ENCODE measurements around the gene BCLAF1. TPM values are rescaled to one million over a fixed set of nuclear protein-coding genes. Genes with fewer than 3 reads are reported as not detected.

Gene BCLAF1, protein sequence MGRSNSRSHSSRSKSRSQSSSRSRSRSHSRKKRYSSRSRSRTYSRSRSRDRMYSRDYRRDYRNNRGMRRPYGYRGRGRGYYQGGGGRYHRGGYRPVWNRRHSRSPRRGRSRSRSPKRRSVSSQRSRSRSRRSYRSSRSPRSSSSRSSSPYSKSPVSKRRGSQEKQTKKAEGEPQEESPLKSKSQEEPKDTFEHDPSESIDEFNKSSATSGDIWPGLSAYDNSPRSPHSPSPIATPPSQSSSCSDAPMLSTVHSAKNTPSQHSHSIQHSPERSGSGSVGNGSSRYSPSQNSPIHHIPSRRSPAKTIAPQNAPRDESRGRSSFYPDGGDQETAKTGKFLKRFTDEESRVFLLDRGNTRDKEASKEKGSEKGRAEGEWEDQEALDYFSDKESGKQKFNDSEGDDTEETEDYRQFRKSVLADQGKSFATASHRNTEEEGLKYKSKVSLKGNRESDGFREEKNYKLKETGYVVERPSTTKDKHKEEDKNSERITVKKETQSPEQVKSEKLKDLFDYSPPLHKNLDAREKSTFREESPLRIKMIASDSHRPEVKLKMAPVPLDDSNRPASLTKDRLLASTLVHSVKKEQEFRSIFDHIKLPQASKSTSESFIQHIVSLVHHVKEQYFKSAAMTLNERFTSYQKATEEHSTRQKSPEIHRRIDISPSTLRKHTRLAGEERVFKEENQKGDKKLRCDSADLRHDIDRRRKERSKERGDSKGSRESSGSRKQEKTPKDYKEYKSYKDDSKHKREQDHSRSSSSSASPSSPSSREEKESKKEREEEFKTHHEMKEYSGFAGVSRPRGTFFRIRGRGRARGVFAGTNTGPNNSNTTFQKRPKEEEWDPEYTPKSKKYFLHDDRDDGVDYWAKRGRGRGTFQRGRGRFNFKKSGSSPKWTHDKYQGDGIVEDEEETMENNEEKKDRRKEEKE
- 100 to 1,000 TPM in 3 of 4 donors, 10 to 100 TPM in 1; 85.0 to 177 (median 104) TPM for total RNA-seq

DNA sequence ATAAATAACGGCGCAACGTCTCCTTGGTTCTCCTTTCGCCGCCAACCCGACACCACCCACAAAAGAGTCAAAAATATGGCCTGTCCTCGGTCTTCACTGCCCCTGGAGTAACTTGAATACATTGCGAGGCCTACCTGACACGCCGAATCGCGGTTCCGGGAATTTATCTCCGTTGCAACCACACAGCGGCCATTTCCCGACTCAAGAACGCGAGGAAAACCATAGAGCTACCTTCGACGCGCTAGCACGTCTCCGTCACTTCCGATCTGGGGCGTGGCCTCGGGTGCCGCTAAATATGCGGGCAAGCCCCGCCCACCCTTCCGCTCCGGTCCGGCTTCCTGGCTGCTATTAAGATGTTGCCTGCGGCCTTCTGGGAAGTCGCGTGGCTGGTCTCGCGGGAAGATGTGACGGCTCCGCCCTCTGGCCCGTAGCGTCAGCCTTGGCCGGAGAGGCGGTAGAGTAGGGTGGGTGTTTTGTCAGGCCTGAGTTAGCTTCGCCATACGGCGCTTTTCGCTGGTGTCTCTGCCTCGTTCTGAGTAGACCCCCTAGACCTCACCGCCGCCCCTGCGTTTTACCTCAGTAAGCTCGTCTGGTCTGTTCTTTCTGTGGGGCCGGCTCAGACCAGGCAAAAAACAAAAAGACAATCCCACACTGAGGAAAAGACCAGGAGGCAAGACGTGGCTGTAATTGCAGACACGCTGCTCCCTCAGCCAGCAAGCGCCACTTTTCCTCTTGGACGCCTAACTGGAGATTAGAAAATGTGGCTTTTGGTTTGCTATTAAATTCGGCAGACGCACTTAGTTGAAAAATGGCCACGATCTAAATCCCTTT, at the start of gene BCLAF1:
BCLAF1 (minus strand) TSS at position 268 of the 831 bp plus-strand sequence. CDS start 9,980 bp downstream, outside the sequence.
- H3K4me3 ChIP-seq (ENCODE audit: low read depth, poor library complexity, severe bottlenecking): peak within 1 kb of the TSS; percentile 98
- TF ChIP-seq, protein P1, sequence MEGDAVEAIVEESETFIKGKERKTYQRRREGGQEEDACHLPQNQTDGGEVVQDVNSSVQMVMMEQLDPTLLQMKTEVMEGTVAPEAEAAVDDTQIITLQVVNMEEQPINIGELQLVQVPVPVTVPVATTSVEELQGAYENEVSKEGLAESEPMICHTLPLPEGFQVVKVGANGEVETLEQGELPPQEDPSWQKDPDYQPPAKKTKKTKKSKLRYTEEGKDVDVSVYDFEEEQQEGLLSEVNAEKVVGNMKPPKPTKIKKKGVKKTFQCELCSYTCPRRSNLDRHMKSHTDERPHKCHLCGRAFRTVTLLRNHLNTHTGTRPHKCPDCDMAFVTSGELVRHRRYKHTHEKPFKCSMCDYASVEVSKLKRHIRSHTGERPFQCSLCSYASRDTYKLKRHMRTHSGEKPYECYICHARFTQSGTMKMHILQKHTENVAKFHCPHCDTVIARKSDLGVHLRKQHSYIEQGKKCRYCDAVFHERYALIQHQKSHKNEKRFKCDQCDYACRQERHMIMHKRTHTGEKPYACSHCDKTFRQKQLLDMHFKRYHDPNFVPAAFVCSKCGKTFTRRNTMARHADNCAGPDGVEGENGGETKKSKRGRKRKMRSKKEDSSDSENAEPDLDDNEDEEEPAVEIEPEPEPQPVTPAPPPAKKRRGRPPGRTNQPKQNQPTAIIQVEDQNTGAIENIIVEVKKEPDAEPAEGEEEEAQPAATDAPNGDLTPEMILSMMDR (IDR thresholded peaks at IDR 0.05): no peak
- TF ChIP-seq POLR2A (IDR thresholded peaks at IDR 0.05): peak in 1 of 2 donors; percentile 97
- 0 to 1% methylated on average over 54 to 60 of the region's 60 CpGs for WGBS, 2 donors
- peak; percentile 99 to 100 for DNase-seq (ENCODE audit: low spot score in 2 of 2)
- intact Hi-C loops (cut with DNase I; ENCODE audit: low total_unique reads): no loop called here

DNA sequence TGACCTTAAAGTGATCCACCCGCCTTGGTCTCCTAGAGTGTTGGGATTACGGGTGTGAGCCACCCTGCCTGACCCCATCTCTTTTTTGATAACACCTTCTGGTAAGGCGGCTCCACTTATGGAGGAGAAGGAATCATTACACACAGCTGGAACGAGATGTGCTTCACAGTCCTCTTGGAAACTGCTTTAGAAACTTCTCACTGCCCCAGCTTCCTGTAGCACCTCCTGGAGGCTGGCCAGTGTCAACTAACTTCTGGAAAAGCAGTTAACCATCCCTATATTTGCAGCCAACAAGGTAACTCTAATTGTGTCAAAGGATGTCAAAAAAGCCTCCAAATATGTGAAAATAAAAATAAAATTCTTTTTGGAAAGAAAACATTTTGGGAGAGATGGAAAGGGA, 48.8 kb upstream of the BCLAF1 start:
- H3K4me3 ChIP-seq (ENCODE audit: low read depth, poor library complexity, severe bottlenecking): no peak overlapping the region
- WGBS, 2 donors: 89 to 90% methylated on average over 4 of the region's 4 CpGs
- no peak for TF ChIP-seq POLR2A (IDR thresholded peaks at IDR 0.05)
- TF ChIP-seq, protein P1 (IDR thresholded peaks at IDR 0.05): no peak
- intact Hi-C loops (cut with DNase I; ENCODE audit: low total_unique reads): no loop called here
- no peak for DNase-seq (ENCODE audit: low spot score in 2 of 2)

DNA sequence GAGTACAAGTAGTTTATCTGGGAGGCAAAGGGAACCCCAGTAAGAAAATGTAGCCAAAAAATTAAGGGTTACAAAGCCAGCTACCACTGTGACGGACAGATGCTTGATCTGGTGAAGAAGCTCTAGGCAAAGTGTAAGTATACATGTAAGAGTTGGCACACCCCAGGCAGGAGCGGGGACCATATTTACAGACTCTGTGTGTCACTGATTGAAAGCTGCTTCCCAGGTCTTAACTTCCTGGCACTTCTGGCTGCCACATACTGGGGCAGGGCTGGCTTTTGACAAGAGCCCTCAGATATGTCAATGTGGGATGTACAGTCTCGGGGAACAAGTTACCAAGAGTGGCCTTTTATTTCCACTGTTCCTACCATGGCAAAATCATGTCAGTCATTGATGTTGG, 48.0 kb upstream of the BCLAF1 start:
- no peak overlapping the region for H3K4me3 ChIP-seq (ENCODE audit: low read depth, poor library complexity, severe bottlenecking)
- 66 to 74% methylated on average over 3 of the region's 3 CpGs for WGBS, 2 donors
- no peak for DNase-seq (ENCODE audit: low spot score in 2 of 2)
- no peak for TF ChIP-seq POLR2A (IDR thresholded peaks at IDR 0.05)
- TF ChIP-seq, protein P1 (IDR thresholded peaks at IDR 0.05): no peak
- intact Hi-C loops (cut with DNase I; ENCODE audit: low total_unique reads): no loop called here

DNA sequence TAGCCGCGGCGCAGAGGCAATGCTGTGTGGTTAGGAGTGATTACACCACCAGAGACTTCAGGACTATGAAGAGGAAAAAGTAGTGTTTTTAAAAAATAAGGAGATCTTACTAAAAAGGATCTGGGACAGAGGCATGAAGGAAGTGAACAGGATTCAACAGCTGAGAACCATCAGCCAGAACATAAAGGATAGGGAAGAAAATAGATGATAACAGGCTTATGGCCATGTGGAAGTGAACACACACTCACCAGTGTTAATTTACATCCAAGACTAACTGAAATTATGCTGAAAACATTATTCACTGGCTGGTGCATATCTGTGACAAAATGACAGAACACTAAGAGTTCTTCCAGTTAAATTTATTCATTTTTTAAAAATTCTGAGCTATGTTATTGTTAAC, 47.5 kb upstream of the BCLAF1 start:
- 61 to 79% methylated on average over 3 of the region's 3 CpGs for WGBS, 2 donors
- DNase-seq (ENCODE audit: low spot score in 2 of 2): no peak
- H3K4me3 ChIP-seq (ENCODE audit: low read depth, poor library complexity, severe bottlenecking): no peak overlapping the region
- TF ChIP-seq, protein P1 (IDR thresholded peaks at IDR 0.05): no peak
- no peak for TF ChIP-seq POLR2A (IDR thresholded peaks at IDR 0.05)
- intact Hi-C loops (cut with DNase I; ENCODE audit: low total_unique reads): no loop called here

DNA sequence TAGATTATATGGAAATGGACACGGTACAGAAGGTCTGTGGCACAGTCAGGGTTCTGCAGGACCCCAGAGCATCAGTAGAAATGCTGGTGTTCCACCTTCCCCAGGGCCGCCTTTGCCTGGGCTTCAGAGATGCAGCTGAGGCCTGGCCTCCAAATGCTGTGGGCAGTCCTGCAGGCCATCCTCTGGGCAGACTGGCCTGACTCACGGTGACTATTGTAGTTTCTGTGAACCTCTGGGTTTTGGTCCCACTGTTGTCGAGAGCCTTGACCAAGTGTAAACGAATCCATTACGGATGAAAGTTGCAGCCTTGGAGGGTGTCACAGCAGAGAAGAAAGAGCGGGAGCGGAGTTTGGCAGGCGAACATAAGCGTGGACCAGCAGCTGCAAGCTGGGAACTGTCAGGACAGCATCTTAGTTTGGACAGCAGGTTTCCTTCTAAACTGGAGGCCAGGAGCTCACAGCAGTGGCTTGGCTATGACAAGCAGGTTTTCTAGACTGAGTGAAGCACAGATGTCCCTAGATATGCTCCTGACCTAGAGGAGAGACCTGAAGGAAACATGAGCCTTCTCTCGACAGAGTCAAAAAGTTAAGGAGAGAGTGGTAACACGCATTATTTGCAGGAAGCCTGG, 46.2 kb upstream of the BCLAF1 start:
- 89 to 93% methylated on average over 12 of the region's 12 CpGs for WGBS, 2 donors
- no peak for TF ChIP-seq POLR2A (IDR thresholded peaks at IDR 0.05)
- TF ChIP-seq, protein P1 (IDR thresholded peaks at IDR 0.05): no peak
- no peak for DNase-seq (ENCODE audit: low spot score in 2 of 2)

More for the DNA sequence above, 46.2 kb upstream of the BCLAF1 start:
- H3K4me3 ChIP-seq (ENCODE audit: low read depth, poor library complexity, severe bottlenecking): no peak overlapping the region
- intact Hi-C loops (cut with DNase I; ENCODE audit: low total_unique reads): no loop called here
